Non-pigmented ciliary epithelial cell (primary cell): Measurements from ENCODE around the gene HRG.
A peak's percentile ranks its signal among the peaks of the same experiment; 100 is the strongest.
"Not testable (repeated sequence)": the region's sequence is repeated elsewhere in the genome, so short reads cannot be mapped to it uniquely, and the experiment has no call there.

Source experiments
- DNase-seq: peaks from one replicate; pipeline ENCODE4 v3.0.0-alpha.2; 2010; ENCODE audit warnings: low read depth

HRG gene

GRCh38 chr3:186665625-186666188 lies at the start of gene HRG:
Gene HRG (plus strand): TSS chr3:186666014. CDS start chr3:186666032, 18 bp downstream.
- DNase-seq: no peak

- no peak for DNase-seq
Measured at GRCh38 chr3:186616299-186616617, 49.6 kb upstream of the HRG start.

- peak; percentile 91 for DNase-seq
Measured at GRCh38 chr3:186617036-186617946, 48.5 kb upstream of the HRG start.

GRCh38 chr3:186618318-186618938 lies 47.4 kb upstream of the HRG start:
- no peak for DNase-seq

- no peak for DNase-seq
Measured at GRCh38 chr3:186619787-186620212, 46.0 kb upstream of the HRG start.

GRCh38 chr3:186620213-186621092 lies 45.4 kb upstream of the HRG start:
- DNase-seq: no peak

- DNase-seq: no peak
Measured at GRCh38 chr3:186621894-186622650, 43.7 kb upstream of the HRG start.

- no peak for DNase-seq
Measured at GRCh38 chr3:186622651-186623310, 43.0 kb upstream of the HRG start.

- no peak for DNase-seq
Measured at GRCh38 chr3:186624598-186624997, 41.2 kb upstream of the HRG start.

- no peak for DNase-seq
Measured at GRCh38 chr3:186625600-186626042, 40.2 kb upstream of the HRG start.

GRCh38 chr3:186626254-186626847 lies 39.5 kb upstream of the HRG start:
- DNase-seq: no peak

- DNase-seq: no peak
Measured at GRCh38 chr3:186627852-186628414, 37.9 kb upstream of the HRG start.

GRCh38 chr3:186628756-186629155 lies 37.1 kb upstream of the HRG start:
- DNase-seq: no peak

GRCh38 chr3:186630950-186631641 lies 34.7 kb upstream of the HRG start:
- no peak for DNase-seq

GRCh38 chr3:186633481-186633880 lies 32.3 kb upstream of the HRG start:
- no peak for DNase-seq

GRCh38 chr3:186634207-186634606 lies 31.6 kb upstream of the HRG start:
- not testable (repeated sequence) for DNase-seq

- no peak for DNase-seq
Measured at GRCh38 chr3:186635532-186635931, 30.3 kb upstream of the HRG start.

- DNase-seq: no peak
Measured at GRCh38 chr3:186636536-186636935, 29.3 kb upstream of the HRG start.

- no peak for DNase-seq
Measured at GRCh38 chr3:186637686-186638085, 28.1 kb upstream of the HRG start.
